GM04503 (cell line): ENCODE results near the gene CCDC18.
"Not testable (repeated sequence)": the region's sequence is repeated elsewhere in the genome, so short reads cannot be mapped to it uniquely, and the experiment has no call there.

Experiments used
- DNase-seq: peaks from one replicate; pipeline ENCODE4 v3.0.0-alpha.2; 2012; ENCODE audit warnings: low read depth

CCDC18 gene

DNA sequence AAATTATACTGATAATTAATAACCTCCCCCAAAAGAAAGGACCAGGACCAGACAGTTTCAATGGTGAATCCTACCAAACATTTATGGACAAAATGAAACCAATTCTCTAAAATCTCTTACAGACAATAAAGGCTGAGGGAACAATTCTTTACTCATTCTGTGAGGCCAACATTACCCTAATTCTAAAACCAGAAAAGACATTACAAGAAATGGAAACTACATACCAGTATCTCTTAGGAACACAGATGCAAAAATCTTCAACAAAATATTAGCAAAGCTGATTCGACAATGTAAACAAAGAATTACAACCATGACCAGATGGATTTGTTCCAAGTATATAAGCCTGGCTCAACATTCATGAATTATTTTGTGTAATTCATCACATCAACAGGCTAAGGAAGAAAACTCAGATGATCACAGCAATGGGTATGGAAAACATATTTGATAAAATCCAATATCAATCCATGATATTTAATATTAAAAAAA lies 8.9 kb upstream of the CCDC18 start:
- DNase-seq: no peak

- no peak for DNase-seq
Measured at GRCh38 chr1:93172778-93173177, 7.7 kb upstream of the CCDC18 start.

- DNase-seq: not testable (repeated sequence)
Measured at GRCh38 chr1:93174638-93175037, 5.9 kb upstream of the CCDC18 start.

- DNase-seq: no peak
Measured at GRCh38 chr1:93177991-93178390, 2.5 kb upstream of the CCDC18 start.

GRCh38 chr1:93178418-93178817 lies 2.1 kb upstream of the CCDC18 start:
- DNase-seq: no peak

DNA sequence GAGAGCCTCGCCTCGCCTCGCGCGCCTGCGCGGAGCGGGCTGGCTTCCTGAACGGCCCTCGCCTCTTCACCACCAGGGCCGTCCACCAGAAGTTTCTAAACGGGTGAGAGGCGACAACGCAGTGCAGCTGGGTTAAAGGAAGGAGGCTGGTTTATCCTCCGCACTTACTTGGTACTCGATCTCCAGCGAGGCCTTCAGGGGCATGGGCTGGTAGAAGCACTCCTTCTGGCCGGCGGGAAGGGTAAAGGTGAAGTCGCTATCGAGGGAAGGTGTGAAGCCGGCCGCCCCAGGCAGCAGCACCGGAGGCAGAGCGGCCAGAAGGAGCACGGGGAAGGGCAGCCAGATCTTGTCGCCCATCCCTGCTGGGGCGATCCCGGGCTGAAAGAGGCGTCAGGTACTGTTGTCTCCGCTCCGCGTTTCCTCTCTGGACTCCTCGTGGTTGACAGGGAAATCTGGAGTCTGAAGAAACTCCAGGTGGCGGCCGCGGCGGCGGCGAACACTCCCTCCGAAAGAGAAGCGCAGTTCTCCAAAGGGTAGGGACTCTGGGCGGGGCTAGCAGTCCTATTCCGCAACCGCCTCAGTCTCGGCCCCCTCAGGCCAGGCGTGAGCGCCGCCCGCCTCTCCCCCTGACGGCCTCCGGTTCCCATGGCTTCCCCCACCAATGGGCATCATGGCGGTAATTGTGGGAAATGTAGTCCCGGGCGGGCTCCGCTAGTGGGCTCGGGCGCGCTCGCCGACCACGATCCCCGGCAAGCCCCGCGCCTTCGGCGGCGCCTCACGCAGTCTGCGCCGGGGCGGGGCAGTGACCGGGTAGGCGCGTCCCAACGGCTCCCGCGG lies 420 bp upstream of the CCDC18 start, which contains the start of gene TMED5:
Gene TMED5 (minus strand): TSS at position 528 of the 837 bp plus-strand sequence. CDS start 171 bp downstream, at position 357.
- peak; percentile 90 for DNase-seq

- DNase-seq: no peak
Measured at GRCh38 chr1:93186667-93187066, 6.1 kb downstream of the CCDC18 start.

DNA sequence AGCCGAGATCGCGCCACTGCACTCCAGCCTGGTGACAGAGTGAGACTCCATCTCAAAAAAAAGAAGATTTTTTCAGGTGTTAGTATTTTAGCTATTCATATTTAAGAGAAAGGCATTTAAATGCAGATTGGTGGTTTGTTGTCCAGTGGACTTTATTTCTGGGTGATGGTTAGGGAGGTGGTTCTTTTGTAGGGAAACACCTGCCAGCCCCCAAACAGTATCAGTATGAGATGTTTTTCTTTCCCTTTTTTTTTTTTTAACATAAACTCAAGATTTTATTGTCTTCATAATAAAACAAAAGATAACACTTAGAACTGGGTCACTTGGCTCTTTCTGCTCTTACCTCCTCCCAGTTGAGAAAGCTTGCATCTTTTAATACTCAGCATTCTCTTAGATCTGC lies 9.9 kb downstream of the CCDC18 start:
- no peak for DNase-seq

DNA sequence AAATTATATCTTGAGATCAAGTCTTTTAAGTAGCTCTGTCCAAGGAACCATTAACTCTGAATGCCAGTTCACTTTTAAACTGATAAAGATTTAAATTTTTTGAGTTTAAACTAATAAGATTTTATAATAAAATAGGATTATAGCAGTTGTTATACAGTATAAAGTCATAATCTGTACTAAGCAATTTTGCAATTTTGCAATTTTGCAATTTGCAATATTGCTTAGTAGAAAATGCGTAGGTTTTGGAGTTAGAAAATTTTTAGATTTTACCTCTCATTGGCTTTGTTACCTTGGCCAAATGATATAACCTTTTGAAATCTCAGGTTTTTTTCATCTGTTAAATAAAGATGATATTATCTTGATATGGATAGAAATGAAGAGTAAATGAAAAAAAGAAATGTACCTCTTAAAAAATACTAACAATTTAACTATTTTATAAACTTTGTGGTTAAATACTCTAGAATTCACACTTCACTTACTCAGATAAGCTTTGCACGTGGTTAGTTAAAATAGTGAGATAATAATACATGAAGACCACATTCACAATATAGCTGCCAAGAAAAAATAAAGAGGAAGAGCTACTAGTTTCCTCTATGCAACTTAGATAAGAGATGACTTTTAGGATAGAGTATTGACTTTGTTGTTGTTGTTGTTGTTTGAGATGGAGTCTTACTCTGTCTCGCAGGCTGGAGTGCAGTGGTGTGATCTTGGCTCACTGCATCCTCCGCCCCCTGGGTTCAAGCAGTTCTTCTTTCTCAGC lies 13.9 kb downstream of the CCDC18 start:
- DNase-seq: no peak

- no peak for DNase-seq
Measured at GRCh38 chr1:93196591-93196990, 16.1 kb downstream of the CCDC18 start.

GRCh38 chr1:93199150-93199549 lies 18.6 kb downstream of the CCDC18 start:
- DNase-seq: no peak

DNA sequence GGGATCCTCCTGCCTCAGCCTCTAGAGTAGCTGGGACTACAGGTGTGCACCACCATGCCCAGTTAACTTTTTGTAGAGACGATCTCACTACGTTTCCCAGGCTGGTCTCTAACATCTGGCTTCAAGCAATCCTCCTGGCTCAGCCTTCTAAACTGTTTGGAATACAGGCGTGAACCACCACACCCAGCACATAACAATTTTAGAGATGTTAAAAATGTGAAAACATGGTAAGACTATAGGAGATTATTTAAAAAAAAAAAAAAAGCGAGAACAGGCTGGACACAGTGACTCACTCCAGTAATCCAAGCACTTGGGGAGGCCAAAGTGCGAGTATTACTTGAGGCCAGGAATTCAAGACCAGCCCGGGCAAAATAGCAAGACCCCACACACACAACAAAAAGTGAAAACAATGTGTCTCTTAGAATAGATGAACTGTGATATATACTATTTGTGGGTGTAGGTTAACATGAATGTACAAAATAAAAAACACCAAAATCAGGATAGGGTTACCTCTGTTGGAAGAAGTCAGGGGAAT lies 19.6 kb downstream of the CCDC18 start:
- no peak for DNase-seq

DNA sequence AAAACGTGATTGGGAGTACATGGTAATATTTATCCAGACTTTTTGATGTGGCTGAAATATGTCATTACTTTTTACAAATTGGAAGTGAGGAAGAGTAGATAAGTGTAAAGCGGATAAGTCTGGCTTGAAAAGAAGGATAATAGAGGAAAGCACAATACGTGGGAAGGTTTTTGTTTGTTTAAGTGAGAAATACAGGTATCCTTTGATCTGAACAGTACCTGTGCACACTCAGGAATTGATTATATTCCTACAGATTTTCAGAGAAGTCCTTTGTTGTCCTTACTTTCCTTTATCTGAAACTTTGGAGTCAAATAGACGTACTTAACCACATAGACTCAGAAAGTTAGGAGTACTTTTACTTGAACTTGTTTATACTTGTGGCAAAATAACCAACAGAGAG lies 20.2 kb downstream of the CCDC18 start:
- DNase-seq: no peak

DNA sequence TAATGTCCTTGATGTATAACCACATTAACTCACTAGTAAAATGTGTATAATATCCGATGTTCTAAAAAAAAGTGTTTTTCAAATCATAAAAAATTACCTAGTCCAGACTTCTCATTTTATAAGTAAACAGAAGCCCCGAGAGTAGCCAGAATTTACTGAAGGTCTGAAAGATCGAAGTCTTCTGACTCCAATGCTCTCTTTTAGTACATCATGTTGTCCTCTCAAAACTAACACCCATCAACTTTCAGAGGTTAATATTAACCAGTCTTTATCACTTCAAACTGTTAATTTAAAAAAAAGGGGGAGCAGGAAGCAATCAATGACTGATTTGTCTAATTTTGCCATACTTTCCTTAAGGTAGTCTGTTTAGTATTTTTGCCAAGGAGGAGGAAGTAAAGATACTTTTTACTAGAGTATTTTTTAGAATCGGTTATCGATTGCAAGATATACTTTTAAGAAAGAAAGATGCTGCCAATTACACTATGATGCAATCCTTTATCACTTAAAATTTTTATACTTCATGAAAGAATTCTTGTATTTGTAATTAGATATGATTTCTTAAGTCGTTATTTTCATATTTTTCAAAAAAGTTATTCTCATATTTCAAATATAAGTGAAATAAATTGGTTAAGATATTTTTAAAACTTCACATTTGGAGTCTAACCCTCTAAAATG lies 25.5 kb downstream of the CCDC18 start:
- no peak for DNase-seq

- no peak for DNase-seq
Measured at GRCh38 chr1:93206567-93206954, 26.0 kb downstream of the CCDC18 start.

GRCh38 chr1:93207211-93207610 lies 26.7 kb downstream of the CCDC18 start:
- DNase-seq: no peak

DNA sequence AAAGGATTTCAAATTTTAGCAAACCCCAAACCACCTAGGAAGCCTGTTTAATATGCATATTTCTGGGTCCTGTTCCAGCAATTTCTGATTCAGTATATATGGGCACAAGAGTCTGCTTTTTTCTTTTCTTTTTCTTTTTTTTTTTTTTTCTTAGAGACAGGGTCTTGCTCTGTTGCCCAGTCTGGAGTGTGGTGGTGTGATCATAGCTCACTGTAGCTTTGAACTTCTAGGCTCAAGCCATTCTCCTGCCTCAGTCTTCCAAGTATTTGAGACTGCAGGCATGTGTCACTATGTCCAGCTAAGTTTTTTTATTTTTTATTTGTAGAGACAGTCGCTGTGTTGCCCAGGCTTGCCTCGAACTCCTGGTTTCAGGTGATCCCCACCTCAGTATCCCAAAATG lies 34.8 kb downstream of the CCDC18 start:
- DNase-seq: no peak

DNA sequence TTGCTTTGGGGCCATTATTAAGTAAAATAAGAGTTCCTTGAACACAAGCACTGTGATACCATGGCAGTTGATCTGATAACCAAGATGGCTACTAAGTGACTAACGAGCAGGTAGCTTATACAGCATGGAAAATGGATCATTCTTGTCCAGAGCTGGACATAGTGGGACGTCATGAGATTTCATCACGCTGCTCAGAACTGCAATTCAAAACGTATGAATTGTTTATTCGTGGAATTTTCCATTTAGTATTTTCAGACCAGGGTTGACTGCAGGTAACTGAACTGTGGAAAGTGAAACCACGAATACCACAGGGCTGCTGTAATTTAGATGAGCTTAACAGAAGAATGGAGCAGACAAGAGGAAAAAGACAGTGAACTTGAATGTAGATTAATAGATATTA lies 38.9 kb downstream of the CCDC18 start:
- no peak for DNase-seq

- not testable (repeated sequence) for DNase-seq
Measured at GRCh38 chr1:93220716-93221115, 40.2 kb downstream of the CCDC18 start.

DNA sequence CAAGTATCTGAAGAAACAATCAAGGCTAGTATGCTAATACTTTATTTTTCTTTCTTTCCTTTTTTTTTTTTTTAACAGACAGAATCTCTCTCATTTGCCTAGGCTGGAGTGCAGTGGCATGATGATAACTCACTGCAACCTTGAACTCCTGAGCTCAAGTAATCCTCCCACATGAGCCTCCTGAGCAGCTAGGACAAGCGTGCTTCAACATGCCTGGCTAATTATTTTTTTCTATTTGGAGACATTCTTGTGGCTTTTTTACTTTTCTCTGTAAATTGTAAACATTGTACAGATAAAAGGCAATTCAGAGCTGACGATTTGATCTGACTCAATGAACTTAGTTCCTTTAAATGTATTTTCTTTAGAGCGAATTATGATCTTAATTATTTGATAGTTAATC lies 41.4 kb downstream of the CCDC18 start:
- DNase-seq: no peak

DNA sequence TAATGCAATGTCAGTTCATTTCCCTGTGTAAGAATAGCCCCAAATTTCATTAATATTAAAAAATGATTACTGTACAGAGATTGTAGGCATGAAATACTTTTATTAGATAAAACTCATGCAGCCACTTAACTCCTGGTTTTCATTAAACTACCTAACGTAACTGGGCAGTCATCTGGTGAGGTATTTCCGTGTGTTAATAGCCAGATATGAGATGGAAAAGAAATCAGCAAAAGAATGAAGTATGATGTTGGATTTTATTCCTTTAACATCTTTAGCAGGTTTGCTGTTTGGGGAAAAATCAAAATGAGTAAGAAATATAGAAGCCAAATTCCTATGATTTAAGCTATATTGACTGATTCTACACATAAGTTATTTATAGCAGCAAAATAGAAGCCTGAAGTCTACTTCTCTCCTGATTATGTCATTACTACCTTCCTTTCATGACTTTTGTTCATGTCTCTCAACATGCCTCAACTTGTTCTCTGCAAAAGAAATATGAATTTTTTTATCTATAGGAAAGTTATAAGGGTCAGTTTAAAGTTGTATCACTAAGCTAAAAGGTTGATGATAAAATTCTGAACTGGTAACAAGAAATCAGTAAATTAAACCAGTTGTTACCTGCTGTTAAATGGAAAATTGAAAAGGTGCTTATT lies 42.6 kb downstream of the CCDC18 start:
- DNase-seq: no peak

GRCh38 chr1:93235261-93235660 lies 54.7 kb downstream of the CCDC18 start:
- no peak for DNase-seq
